Skin epidermis (tissue), 12 donors: ENCODE results near the gene KIF24.
"Not testable (repeated sequence)": the region's sequence is repeated elsewhere in the genome, so short reads cannot be mapped to it uniquely, and the experiment has no call there.

Experiments
- H3K27ac ChIP-seq, 21 experiments: fragments of 200-600 bp; sonication (generic) in 11 of 21; one replicate each; pipeline ENCODE4 v1.5.0; 2020; ENCODE audit warnings: mild to moderate bottlenecking in 3 of 21, inconsistent platforms in 2 of 21, moderate library complexity in 2 of 21
- H3K4me3 ChIP-seq, 7 experiments: fragments of 200-600 bp; sonication (generic) in 2 of 7; one replicate each; pipeline ENCODE4 v1.5.0; 2020; ENCODE audit warnings: inconsistent platforms in 2 of 7, mild to moderate bottlenecking in 2 of 7, moderate library complexity in 1 of 7

The KIF24 gene, protein sequence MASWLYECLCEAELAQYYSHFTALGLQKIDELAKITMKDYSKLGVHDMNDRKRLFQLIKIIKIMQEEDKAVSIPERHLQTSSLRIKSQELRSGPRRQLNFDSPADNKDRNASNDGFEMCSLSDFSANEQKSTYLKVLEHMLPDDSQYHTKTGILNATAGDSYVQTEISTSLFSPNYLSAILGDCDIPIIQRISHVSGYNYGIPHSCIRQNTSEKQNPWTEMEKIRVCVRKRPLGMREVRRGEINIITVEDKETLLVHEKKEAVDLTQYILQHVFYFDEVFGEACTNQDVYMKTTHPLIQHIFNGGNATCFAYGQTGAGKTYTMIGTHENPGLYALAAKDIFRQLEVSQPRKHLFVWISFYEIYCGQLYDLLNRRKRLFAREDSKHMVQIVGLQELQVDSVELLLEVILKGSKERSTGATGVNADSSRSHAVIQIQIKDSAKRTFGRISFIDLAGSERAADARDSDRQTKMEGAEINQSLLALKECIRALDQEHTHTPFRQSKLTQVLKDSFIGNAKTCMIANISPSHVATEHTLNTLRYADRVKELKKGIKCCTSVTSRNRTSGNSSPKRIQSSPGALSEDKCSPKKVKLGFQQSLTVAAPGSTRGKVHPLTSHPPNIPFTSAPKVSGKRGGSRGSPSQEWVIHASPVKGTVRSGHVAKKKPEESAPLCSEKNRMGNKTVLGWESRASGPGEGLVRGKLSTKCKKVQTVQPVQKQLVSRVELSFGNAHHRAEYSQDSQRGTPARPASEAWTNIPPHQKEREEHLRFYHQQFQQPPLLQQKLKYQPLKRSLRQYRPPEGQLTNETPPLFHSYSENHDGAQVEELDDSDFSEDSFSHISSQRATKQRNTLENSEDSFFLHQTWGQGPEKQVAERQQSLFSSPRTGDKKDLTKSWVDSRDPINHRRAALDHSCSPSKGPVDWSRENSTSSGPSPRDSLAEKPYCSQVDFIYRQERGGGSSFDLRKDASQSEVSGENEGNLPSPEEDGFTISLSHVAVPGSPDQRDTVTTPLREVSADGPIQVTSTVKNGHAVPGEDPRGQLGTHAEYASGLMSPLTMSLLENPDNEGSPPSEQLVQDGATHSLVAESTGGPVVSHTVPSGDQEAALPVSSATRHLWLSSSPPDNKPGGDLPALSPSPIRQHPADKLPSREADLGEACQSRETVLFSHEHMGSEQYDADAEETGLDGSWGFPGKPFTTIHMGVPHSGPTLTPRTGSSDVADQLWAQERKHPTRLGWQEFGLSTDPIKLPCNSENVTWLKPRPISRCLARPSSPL (N-terminal part only)

DNA sequence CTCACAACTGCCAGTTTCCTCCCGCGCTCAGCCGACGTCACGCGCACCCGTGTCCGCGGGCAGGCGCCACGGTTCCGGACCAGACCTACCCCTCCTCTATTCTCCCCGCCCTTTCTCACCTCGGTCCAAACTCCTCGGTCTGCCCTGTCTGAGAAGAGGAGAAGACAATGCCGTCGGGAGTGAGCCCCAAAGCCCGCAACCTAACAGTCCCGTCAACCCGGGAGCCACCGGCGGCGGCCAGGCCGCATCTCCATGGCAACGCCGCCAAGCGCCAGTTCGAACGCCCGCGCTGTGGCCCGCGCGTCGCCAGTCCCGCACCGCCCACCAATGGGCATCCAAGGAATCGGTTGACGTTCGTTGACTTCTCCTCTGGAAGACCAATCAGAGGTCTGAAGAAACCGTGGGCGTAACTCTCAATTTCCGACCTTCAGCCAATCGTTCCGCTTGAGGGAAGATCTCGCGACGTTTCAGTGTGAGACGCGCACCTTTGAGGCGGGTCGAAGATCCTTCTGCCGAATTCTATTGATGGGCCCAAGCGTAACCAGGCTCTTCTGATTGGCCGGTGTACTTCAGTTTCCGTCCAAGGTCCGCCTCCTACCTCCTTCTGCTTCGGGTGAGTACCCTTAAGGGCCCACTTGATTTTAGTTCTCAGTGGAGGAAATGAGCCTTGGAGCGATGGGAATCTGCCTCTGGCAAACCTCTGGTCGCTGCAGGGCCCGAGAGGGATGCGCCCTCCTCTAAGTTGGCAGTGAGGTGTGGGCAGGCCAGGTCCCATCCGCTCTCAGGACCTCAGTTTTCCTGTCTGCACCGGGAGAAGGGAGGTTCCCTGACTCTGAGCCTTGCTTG lies at the start of gene KIF24, which contains the start of gene NUDT2:
TSS of gene KIF24 (minus strand) at position 282 of the 846 bp plus-strand sequence. CDS start 17,922 bp downstream, outside the sequence.
TSS of gene NUDT2 (plus strand) at position 583 of the 846 bp plus-strand sequence. CDS start 9,471 bp downstream, outside the sequence.
- Histone ChIP-seq H3K27ac (peak within 1 kb of the TSS; percentile 69 to 94 (median 91)), H3K4me3 (peak within 1 kb of the TSS; percentile 54 to 83 (median 80))

DNA sequence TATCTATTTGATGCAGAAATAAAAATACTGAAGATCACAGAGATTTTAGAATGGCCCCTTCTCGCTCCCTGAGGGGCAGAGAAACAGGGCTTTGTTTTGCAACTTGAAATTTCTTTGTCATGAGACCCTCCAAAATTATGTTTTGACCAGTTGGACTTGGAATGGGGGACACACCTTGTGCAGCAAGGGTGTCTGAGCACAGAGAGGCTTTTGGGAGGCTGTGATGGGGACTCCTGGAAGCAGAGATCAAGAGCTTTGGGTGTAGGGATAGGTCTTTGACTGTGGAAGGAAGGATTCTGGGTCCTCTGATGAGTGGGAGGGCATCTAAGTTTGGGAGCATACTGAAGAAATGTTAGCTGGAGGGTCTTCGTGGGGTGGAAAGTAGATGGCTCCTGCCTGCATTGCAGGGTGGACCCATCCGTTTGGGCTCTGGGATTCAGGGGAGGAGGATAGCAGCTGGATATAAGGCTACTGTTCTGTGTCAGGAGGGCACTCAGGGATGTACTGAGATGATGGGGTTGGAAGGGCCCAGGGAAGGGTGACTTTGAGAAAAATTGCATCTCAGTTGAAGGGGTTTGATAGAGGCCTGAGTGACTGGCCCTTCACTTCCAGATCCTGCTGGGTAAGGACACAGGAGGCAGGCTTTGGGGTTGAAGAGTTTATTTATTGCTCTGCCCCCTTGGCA lies 49.5 kb upstream of the KIF24 start:
- H3K27ac ChIP-seq: no peak overlapping the region
- no peak overlapping the region for H3K4me3 ChIP-seq

DNA sequence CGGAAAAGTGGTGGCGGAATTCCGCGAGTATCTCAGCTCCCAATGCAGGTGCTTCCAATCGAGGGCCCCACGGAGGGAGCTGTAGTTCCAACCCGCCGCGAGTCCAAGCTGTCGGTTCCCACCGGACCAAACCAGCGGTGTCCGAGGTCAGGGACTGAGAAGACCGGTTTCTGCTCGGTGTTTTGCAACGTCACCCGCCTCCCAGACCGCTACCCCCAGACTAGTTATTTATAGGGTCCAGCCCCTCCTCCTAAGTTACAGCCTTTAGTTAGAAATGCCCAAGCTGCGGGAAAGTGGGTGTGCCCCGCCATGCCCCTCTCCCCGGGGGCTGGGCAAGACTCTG lies 48.3 kb upstream of the KIF24 start:
- Histone ChIP-seq H3K27ac (peak overlapping the region in 7 of 21 experiments; percentile 11 to 78 (median 55)), H3K4me3 (peak overlapping the region; percentile 50 to 79 (median 52))

DNA sequence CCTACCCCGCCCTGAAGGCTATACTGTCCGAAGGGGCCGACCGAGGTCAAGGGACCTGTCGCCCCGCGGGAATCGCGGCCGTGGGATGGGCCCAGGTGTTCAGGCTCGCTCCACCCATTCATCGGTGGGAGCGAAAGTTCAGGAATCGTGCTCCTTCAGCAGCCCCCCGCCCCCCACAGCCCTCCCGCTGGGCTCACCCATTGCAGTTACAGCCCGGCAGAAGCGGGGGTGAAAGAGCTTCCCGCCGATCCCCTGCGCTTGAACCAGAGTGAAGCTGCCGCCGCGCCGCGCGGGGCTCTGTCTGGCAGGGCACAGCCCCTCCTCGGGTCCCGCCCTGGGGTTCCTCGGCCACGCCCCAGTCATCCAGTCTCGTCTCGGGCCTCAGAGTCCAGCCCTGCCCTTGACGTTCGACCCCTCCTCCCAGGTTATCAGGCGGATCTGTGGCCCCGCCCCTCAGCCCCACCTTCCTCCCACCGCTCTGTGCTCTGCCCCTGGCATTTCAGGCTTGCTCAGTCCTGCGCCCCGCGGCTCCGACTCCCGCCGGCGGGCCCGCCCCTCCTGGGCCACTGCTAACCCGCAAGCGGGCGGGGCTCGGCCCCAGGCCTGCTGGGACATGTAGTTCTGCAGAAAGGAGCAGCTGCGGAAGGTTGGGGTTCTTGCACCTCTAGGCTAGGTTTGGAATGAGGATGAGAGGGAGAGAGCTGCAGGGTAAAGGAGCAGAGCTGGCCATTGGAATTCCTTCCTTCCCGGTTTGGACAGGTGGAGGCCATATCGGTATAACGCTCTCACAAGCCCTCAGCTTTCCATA lies 47.7 kb upstream of the KIF24 start, which contains the start of gene MYORG:
TSS of gene MYORG (minus strand) at position 303 of the 808 bp plus-strand sequence. CDS start 3,955 bp downstream, outside the sequence.
- H3K27ac ChIP-seq: peak within 1 kb of the TSS in 17 of 21 experiments; percentile 4 to 78 (median 57)
- peak within 1 kb of the TSS; percentile 50 to 79 (median 52) for H3K4me3 ChIP-seq

DNA sequence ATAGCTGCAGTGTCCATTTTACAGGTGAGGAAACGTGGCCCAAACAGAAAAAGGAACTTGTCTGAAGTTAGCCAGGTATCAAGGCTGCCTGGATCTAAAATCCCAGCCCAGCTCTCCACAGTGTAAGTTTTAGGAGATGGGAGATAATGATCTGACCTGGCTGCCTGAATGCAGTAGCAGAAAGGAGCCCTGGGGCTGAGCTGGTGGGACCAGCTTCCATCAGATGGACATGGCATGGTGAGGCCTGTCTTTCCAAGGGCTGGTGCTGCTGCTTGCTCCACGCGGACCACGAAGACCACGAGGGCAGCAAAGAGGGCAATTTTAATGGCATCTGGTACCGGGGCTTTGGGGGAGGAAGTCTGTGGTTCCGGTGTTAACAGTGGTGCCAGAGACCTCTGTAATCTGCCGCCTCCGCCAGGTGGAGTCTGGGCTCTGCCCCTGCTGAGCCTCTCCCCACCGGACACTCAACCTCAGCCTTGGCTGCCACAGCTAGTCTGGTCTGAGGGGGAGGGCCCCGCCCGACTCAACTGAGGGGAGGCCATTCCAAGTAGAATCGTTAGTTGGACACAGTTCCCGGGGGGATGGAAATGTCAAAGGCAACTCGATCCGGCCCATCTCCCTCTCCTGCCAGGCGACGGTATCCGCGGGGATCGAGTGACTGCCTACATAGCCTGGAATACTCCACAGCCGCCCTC lies 47.0 kb upstream of the KIF24 start:
- Histone ChIP-seq H3K4me3 (peak overlapping the region; percentile 50 to 79 (median 52)), H3K27ac (peak overlapping the region in 17 of 21 experiments; percentile 4 to 78 (median 57))

DNA sequence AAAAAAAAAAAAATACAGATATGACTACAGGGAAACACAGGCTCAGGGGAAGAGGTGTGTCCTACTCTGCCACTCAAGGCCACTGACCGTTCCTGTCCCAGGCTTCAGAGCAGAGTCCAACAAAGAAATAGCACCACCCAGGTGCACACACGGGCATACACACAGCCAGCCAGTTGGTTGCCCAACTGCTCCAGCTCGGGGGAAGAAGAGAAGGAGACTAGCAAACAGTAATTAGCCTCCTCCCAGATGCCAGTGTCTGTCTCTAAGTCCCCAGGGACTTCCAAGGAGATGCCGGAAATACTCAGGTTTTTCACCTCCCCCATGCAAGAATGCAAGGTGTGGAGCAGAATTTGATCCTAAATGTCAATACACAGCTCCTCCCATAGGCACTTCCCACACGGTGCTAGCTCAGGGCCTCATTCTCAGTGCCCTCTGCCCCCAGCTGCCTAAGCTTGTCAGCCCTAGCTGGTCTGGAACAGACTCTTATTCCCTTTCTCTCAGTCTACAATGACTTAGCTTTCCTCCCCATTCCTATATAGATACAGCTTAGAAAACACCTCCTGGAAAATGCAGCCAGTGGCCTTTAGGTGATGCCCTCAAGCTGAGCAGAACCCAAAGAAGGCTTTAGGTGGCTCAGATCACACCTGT lies 46.0 kb upstream of the KIF24 start:
- peak overlapping the region in 2 of 21 experiments; percentile 31 to 44 for H3K27ac ChIP-seq
- no peak overlapping the region for H3K4me3 ChIP-seq

DNA sequence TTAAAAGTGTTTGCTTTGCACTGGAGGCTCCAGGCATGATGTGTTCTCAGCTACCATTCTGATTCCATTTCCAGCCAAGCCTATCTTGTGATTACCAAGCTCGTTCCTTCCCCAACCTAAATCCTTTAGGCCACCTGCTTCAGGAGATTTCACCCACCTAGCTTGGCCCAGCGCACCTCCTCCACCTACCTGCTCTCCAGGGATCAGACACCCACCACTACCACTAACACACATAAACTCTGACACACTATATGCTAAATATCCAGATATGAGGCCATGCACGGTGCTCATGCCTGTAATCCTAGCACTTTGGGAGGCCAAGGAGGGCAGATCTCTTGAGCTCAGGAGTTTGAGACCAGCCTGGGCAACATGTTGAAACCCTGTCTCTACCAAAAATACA lies 45.3 kb upstream of the KIF24 start:
- H3K4me3 ChIP-seq: no peak overlapping the region
- H3K27ac ChIP-seq: peak overlapping the region in 1 of 21 experiments; percentile 25

DNA sequence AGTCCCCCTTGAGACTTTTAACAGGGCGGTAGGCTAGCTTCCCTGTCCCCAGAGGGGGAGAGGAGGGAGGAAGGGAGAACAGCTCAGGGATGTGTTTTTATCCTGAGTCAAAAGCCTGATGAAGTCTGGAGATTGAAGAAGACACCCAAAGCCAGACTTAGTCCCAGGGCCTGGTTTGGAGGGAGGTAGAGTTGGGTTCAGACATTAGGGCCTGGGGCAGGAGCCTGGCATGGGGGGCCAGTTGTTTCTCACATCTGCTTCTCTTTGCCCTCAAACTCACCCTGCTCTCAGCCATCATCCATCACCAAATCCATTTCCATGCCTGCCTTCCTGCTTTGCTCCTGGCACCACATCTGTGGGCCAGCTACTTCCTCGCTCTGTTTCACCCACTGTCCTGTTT lies 44.7 kb upstream of the KIF24 start:
- Histone ChIP-seq H3K27ac (no peak overlapping the region), H3K4me3 (no peak overlapping the region)

DNA sequence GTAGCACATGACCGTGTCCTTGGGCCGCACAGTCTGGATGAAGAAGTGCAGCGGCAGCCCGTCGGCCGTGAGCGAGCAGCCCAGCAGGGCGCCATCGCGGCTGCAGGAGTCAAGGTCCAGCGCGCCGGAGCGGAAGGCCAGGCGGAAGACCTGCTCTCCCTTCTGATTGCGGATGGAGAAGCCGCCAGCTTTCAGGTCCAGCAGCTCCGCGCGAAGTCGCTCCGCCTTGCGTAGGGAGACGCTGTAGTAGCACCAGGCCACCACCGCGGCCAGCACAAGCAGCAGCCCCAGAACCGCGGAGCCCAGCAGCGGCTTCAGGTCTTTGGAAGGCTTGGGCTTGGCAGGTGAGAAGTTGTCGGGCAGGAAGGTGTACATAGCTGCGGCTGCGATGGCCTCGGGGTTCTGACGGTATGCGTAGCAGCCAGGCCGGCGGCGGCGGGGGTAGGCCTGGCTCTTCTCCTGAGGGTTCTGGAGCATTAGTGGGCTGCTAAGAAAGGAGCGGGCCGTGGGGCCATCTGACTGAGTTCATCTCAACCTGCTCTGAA lies 43.5 kb upstream of the KIF24 start:
- Histone ChIP-seq H3K4me3 (no peak overlapping the region), H3K27ac (no peak overlapping the region)

DNA sequence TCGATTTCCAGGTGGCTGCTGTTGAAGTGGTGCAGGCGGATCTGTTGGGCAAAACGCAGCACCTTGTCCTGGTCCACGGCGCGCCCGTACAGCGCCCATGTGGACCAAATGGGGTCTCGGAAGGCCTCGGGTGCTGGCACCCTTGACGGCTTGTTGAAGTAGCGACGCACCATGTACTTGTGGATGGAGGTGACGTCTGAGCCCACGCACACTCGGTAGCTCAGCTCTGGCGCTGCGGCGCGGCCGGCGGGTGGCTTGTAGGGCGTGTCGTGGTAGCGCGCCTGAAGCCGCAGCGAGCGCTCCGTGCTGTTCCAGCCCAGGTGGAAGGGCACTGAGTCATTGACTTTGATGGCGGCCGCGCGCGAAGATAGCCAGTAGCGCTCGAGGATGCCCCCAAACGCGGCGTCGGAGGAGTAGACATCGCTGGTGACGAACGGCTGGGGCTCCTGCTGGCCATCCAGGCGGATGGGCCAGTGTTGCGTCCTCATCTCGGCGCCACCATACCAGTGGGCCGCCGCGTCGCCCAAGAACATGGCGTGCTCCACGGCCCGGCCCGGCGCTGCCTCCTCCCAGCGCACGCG lies 42.9 kb upstream of the KIF24 start:
- Histone ChIP-seq H3K4me3 (no peak overlapping the region), H3K27ac (no peak overlapping the region)

DNA sequence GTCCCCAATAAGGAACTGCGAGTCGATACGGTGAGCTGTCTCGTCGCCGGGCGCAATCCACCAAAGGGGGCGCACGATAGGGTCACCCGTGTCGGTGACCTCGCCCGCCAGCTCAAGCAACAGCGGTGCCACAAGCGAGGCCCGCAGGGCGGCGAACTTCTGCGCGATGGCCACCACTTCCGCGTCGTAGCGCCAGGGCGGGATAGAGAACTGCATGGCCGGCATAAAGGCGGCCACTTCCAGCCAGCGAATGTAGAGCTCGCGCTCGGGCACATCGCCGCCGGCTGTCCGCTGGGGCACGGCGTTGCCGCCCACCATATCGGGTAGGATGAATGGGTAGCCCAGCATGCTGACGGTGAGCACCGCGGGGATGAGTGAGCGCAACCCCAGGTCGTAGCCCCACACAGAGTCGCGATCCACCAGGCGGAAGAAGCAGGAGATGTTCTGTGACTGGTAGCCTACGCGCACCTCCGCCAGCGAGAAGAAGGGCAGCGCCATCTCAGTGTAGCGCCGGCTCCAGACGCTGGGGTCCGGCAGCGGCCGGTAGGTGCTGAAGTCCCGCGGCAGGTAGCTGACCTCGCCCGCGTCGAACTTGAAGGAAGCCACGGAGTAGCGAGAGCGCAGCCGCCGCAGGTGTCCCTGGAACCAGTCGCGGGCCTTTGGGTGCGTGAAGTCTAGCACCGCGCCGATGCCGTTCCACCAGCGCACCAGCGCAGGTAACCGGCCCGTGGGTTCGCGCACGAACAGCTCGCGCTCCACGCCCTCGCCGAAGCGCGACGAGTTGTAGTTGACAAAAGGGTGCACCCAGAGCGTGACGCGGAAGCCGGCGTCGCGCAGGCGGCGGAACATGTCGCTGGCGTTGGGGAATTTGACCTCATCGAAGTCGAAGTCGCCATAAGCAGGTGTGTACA lies 42.2 kb upstream of the KIF24 start:
- Histone ChIP-seq H3K4me3 (peak overlapping the region in 2 of 7 experiments; percentile 11 to 15), H3K27ac (no peak overlapping the region)

DNA sequence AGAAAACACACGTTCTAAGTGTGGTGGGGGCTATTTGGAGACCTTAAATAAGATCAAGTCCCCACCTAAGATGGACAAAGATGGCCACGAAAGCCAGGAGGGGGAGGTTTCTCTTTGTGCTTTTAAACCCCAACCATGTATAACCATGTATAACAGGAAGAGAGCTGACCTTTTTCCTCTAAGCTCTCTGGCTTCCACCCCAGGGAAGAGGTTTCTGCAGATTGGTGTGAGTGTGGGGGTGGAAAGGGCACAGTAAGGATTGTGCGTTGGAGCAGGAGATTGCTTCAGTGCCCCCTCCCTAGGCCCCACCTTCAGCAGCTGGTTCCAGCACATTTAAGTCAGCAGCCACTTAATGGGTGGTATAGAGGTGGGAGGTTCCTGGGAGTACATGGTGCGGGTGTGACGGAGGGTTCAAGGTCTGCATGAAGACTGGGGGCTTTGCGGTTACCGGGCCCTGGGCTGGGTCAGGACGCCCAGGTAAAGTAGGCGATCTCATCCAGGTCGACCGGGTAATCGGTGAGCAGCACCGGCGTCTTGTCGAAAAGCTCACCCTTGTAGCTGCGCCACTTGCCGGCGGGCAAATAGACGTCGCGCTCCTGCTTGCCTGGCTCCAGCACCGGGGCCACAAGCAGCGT lies 41.4 kb upstream of the KIF24 start:
- Histone ChIP-seq H3K27ac (no peak overlapping the region), H3K4me3 (no peak overlapping the region)

DNA sequence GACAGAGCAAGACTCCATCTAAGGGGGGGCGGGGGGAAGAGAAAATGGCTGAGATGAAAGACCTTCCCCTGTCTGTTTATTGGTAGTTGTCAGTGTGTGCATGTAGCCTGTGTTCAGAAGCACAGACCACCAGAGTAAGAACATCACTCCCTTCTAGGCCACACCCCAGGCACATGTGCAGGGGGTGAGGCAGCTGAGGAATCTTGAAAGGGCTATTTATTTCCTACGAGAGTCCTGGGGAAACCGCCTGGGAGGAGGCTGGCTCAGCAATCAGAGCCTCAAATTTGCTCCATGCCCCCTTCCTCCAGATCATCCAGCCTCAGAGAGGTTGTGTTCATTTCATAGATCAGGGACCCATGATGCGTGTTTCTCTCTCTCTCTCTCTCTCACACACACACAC lies 40.6 kb upstream of the KIF24 start:
- Histone ChIP-seq H3K4me3 (no peak overlapping the region), H3K27ac (no peak overlapping the region)

DNA sequence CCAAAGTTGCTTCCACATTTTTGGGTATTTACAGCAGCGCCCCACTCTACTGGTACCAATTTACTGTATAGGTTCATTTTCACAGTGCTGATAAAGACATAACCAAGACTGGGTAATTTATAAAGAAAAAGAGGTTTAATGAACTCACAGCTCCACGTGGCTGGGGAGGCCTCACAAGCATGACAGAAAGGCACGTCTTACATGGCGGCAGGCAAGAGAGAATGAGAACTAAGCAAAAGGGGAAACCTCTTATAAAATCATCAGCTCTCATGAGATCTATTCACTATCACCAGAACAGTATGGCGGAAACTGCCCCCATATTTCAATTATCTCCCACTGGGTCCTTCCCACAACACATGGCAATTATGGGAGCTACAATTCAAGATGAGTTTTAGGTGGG lies 39.7 kb upstream of the KIF24 start:
- not testable (repeated sequence) for H3K27ac ChIP-seq, H3K4me3 ChIP-seq
